ENCODE measurements around the gene BNIP5.

Gene BNIP5

DNA sequence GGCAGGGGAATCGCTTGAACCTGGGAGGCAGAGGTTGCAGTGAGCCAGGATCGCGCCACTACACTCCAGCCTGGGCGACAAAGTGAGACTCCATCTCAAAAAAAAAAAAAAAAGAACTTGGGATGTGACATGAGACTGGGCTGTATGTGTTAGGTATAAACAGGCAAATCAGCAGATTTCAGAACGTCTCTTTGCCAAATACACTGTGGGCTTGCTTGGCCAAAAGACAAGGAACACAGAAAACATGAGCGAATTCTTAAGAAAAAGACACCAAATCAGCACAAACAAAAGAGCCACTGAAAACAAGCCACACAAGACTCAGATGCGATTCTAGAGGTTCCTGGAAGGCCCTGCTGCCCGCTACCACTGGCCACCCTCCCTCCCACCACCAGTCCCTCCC lies 38.3 kb upstream of the BNIP5 start:
- DNase-seq (ENCODE audit: low read depth, low spot score), result no peak
- TF ChIP-seq CTCF (IDR thresholded peaks at IDR 0.05; ENCODE audit: insufficient read depth, low read length, missing control alignments), result no peak
- POLR2A ChIA-PET, result no interaction called here
- CTCF ChIA-PET, result no interaction called here
- no peak overlapping the region for H3K4me3 ChIP-seq (ENCODE audit: low read depth, low read length)

GRCh38 chr6:36374194-36374593 lies 37.5 kb upstream of the BNIP5 start:
- ChIA-PET POLR2A (no interaction called here), CTCF (interaction anchor here (0.9 to 1.6 kb wide), 3 partner anchors 9 to 33 kb away, joined by 3 to 6 read pairs (median 3); no protein-coding TSS in a partner anchor)
- no peak overlapping the region for H3K4me3 ChIP-seq (ENCODE audit: low read depth, low read length)
- TF ChIP-seq CTCF (IDR thresholded peaks at IDR 0.05; ENCODE audit: insufficient read depth, low read length, missing control alignments), result no peak
- DNase-seq (ENCODE audit: low read depth, low spot score), result no peak

DNA sequence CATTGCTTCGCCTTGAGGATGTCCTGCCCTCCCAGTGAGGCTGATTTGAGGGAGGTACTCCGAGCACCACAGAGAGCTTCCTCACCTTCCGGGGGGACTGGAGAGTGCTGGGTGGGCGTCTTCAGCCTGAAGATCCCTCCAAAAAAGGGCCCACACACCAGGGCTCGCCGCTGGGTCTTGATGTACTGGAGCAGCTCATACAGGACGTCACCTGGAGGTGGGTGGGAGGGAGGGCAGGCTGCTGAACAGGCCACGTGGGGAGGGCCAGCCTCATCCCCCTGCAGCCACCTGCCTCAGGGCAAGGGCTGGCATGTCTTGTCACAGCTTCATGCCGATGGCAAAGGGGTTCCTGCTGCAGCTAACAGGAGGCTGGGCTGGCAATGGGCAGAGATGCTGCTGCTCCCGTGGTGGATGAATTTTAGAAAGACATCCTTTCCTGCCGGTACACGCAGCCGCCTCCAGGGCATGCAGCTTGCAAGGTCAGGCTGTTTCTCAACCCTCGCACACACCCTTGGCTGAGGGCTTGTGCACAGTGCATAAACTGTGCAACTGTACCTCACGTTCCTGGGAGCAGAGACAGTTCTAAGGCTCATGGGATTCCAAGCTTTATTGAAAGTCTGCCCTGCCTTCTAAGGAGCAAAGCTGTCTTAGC lies 36.8 kb upstream of the BNIP5 start:
- POLR2A ChIA-PET, result no interaction called here
- no peak for TF ChIP-seq CTCF (IDR thresholded peaks at IDR 0.05; ENCODE audit: insufficient read depth, low read length, missing control alignments)
- no peak overlapping the region for H3K4me3 ChIP-seq (ENCODE audit: low read depth, low read length)
- CTCF ChIA-PET, result interaction anchor here (0.7 to 1.6 kb wide), 4 partner anchors 9 to 32 kb away, joined by 3 to 6 read pairs (median 3); no protein-coding TSS in a partner anchor
- DNase-seq (ENCODE audit: low read depth, low spot score), result no peak

GRCh38 chr6:36372088-36372487 lies 35.4 kb upstream of the BNIP5 start:
- DNase-seq (ENCODE audit: low read depth, low spot score), result no peak
- no peak overlapping the region for H3K4me3 ChIP-seq (ENCODE audit: low read depth, low read length)
- CTCF ChIA-PET, result interaction anchor here (2.0 kb wide), 1 partner anchor 9 kb away, joined by 5 read pairs; no protein-coding TSS in a partner anchor
- POLR2A ChIA-PET, result no interaction called here
- no peak for TF ChIP-seq CTCF (IDR thresholded peaks at IDR 0.05; ENCODE audit: insufficient read depth, low read length, missing control alignments)

DNA sequence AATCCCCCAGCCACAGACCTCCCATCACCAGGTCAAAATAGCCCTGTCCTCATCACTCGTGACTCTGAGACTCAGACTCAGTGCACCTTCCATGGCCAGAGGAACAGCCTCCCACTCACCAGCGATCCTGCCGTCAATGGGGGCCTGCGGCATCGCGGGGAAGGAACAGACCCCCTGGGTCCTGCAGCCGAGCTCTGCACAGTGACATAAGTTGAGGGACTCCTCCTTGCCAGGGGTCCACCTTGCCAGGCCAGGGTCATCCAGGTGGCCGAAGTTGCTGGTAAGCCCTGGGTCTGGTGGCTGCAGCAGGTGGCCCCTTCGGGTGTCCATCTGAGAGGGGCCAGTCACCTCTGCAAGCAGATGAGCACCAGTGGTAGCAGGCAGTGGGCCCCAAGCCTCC lies 34.5 kb upstream of the BNIP5 start:
- ChIA-PET CTCF (interaction anchor here (2.0 kb wide), 1 partner anchor 9 kb away, joined by 5 read pairs; no protein-coding TSS in a partner anchor), POLR2A (no interaction called here)
- H3K4me3 ChIP-seq (ENCODE audit: low read depth, low read length), result no peak overlapping the region
- no peak for DNase-seq (ENCODE audit: low read depth, low spot score)
- no peak for TF ChIP-seq CTCF (IDR thresholded peaks at IDR 0.05; ENCODE audit: insufficient read depth, low read length, missing control alignments)

- H3K4me3 ChIP-seq (ENCODE audit: low read depth, low read length), result no peak overlapping the region
- POLR2A ChIA-PET, result no interaction called here
- no peak for DNase-seq (ENCODE audit: low read depth, low spot score)
- no peak for TF ChIP-seq CTCF (IDR thresholded peaks at IDR 0.05; ENCODE audit: insufficient read depth, low read length, missing control alignments)
- CTCF ChIA-PET, result interaction anchor here (2.0 kb wide), 1 partner anchor 8 kb away, joined by 5 read pairs; no protein-coding TSS in a partner anchor
These were observed 34.0 kb upstream of the BNIP5 start for GRCh38 chr6:36370638-36371037.

All from AG04449 (cell line).